ENCODE data around the gene TBC1D10A.

The TBC1D10A gene

DNA sequence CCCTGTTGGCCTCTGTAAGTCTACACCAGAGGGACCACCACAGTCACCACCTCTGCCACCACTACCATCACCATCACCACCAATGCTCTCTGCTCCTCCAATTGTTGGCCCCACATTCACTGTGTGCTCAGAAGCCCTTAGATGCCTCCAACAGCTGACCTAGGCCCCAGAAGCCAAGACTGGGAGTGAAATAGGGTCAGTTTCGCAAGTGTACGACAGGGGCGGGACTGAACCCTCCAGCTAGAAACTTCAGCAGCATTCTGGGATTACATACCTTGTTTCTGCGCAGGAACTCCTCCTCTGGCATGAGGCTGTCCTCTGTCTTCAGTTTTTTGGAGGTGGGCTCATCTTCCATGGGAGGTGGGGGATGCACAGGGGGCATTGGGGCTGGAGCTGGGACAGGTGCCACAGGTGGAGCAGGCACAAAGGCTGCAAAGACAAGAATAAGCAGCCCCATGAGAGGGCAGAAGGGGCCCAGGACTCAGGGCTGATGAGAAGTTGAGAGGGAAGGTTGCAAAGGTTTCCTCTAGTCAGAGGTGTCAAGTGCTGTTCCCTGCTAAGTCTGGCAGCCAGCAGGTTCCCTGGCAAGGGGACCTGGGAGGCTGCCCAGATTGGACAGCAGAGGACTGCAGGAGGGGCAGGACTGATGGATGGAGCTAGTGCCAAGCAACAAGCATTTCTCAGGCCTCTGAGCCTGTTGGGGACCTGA lies 10.2 kb upstream of the TBC1D10A start (continued):
- TF ChIP-seq, protein P1, sequence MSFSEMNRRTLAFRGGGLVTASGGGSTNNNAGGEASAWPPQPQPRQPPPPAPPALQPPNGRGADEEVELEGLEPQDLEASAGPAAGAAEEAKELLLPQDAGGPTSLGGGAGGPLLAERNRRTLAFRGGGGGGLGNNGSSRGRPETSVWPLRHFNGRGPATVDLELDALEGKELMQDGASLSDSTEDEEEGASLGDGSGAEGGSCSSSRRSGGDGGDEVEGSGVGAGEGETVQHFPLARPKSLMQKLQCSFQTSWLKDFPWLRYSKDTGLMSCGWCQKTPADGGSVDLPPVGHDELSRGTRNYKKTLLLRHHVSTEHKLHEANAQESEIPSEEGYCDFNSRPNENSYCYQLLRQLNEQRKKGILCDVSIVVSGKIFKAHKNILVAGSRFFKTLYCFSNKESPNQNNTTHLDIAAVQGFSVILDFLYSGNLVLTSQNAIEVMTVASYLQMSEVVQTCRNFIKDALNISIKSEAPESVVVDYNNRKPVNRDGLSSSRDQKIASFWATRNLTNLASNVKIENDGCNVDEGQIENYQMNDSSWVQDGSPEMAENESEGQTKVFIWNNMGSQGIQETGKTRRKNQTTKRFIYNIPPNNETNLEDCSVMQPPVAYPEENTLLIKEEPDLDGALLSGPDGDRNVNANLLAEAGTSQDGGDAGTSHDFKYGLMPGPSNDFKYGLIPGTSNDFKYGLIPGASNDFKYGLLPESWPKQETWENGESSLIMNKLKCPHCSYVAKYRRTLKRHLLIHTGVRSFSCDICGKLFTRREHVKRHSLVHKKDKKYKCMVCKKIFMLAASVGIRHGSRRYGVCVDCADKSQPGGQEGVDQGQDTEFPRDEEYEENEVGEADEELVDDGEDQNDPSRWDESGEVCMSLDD (tag by site-specific recombination; IDR thresholded peaks at IDR 0.05): no peak
- TF ChIP-seq, protein P2, sequence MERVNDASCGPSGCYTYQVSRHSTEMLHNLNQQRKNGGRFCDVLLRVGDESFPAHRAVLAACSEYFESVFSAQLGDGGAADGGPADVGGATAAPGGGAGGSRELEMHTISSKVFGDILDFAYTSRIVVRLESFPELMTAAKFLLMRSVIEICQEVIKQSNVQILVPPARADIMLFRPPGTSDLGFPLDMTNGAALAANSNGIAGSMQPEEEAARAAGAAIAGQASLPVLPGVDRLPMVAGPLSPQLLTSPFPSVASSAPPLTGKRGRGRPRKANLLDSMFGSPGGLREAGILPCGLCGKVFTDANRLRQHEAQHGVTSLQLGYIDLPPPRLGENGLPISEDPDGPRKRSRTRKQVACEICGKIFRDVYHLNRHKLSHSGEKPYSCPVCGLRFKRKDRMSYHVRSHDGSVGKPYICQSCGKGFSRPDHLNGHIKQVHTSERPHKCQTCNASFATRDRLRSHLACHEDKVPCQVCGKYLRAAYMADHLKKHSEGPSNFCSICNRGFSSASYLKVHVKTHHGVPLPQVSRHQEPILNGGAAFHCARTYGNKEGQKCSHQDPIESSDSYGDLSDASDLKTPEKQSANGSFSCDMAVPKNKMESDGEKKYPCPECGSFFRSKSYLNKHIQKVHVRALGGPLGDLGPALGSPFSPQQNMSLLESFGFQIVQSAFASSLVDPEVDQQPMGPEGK (tag by site-specific recombination; IDR thresholded peaks at IDR 0.05): no peak

DNA sequence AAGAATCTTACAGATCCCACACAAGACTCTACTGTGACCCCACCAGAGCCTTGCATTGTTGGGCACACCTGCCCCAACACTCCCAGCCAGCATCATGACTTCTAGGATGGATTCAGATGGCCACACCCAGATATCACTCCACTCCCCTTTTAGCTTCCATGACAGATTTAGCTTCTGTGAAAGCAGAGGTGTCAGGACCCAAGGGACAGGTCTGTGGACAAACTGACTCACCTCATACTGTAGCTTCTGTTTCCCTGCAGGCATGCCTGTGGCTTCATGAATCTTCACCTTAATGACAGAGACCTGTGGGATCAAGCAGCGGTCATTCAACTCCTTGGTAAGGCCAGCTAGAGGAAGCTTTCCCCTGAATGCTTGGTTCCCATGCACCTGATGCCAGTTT lies 8.5 kb upstream of the TBC1D10A start:
- Histone ChIP-seq H3K4me3 (ENCODE audit: low read depth, low read length) (no peak overlapping the region), H3K4me1 (ENCODE audit: control insufficient read depth, insufficient read depth, low read length) (no peaks in the 10 kb centered on the region), H3K9me3 (ENCODE audit: control insufficient read depth, insufficient read depth, low read depth, low read length) (no peaks in the 10 kb centered on the region), H3K36me3 (ENCODE audit: control insufficient read depth in 2 of 2, insufficient read depth in 1 of 2, low read length in 2 of 2) (peaks cover 66 to 94% of the 10 kb centered on the region in 2 experiments), H3K27ac (ENCODE audit: extremely low read depth, low read depth, low read length) (no peak overlapping the region)
- TF ChIP-seq ZBTB7A (tag by site-specific recombination; IDR thresholded peaks at IDR 0.05; ENCODE audit: low read depth) (no peak), ZNF10 (tag by site-specific recombination; IDR thresholded peaks at IDR 0.05) (no peak), ZNF184 (tag by site-specific recombination; IDR thresholded peaks at IDR 0.05) (no peak), HOXC10 (CRISPR knock-in tag; IDR thresholded peaks at IDR 0.05) (no peak), ZNF530 (tag by site-specific recombination; IDR thresholded peaks at IDR 0.05; ENCODE audit: low read depth) (no peak), ZEB2 (tag by site-specific recombination; IDR thresholded peaks at IDR 0.05) (no peak), ZNF37A (tag by site-specific recombination; IDR thresholded peaks at IDR 0.05) (no peak), ZNF596 (tag by site-specific recombination; IDR thresholded peaks at IDR 0.05) (no peak)
- TF ChIP-seq, protein P3, sequence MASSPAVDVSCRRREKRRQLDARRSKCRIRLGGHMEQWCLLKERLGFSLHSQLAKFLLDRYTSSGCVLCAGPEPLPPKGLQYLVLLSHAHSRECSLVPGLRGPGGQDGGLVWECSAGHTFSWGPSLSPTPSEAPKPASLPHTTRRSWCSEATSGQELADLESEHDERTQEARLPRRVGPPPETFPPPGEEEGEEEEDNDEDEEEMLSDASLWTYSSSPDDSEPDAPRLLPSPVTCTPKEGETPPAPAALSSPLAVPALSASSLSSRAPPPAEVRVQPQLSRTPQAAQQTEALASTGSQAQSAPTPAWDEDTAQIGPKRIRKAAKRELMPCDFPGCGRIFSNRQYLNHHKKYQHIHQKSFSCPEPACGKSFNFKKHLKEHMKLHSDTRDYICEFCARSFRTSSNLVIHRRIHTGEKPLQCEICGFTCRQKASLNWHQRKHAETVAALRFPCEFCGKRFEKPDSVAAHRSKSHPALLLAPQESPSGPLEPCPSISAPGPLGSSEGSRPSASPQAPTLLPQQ (tag by site-specific recombination; IDR thresholded peaks at IDR 0.05): no peak
- TF ChIP-seq, protein P4, sequence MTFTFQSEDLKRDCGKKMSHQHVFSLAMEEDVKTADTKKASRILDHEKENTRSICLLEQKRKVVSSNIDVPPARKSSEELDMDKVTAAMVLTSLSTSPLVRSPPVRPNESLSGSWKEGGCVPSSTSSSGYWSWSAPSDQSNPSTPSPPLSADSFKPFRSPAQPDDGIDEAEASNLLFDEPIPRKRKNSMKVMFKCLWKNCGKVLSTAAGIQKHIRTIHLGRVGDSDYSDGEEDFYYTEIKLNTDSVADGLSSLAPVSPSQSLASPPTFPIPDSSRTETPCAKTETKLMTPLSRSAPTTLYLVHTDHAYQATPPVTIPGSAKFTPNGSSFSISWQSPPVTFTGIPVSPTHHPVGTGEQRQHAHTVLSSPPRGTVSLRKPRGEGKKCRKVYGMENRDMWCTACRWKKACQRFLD (tag by site-specific recombination; IDR thresholded peaks at IDR 0.05): no peak
- TF ChIP-seq, protein P5, sequence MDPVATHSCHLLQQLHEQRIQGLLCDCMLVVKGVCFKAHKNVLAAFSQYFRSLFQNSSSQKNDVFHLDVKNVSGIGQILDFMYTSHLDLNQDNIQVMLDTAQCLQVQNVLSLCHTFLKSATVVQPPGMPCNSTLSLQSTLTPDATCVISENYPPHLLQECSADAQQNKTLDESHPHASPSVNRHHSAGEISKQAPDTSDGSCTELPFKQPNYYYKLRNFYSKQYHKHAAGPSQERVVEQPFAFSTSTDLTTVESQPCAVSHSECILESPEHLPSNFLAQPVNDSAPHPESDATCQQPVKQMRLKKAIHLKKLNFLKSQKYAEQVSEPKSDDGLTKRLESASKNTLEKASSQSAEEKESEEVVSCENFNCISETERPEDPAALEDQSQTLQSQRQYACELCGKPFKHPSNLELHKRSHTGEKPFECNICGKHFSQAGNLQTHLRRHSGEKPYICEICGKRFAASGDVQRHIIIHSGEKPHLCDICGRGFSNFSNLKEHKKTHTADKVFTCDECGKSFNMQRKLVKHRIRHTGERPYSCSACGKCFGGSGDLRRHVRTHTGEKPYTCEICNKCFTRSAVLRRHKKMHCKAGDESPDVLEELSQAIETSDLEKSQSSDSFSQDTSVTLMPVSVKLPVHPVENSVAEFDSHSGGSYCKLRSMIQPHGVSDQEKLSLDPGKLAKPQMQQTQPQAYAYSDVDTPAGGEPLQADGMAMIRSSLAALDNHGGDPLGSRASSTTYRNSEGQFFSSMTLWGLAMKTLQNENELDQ (tag by site-specific recombination; IDR thresholded peaks at IDR 0.05; ENCODE audit: low read depth): no peak
- ChIA-PET POLR2A (interaction anchor here (1.6 kb wide), 1 partner anchor 8 kb away, joined by 7 read pairs; the partner anchor contains the start of gene TBC1D10A), CTCF (interaction anchor here (1.0 to 1.8 kb wide), 2 partner anchors 47 to 150 kb away, joined by 3 to 6 read pairs; no protein-coding TSS in a partner anchor)
